Calu3 (cell line): ENCODE measurements around the gene ATP5F1D. TPM values are rescaled to one million over a fixed set of nuclear protein-coding genes. Genes with fewer than 3 reads are reported as not detected.
A peak's percentile ranks its signal among the peaks of the same experiment; 100 is the strongest.

Experiments
- BruUV-seq: library from RNA; stranded (reverse); fragments of 400-500 nt; replicated peaks from 2 replicates; lab custom pipeline; 2021; lab: Mats Ljungman, UMichigan
- CTCF ChIA-PET: fragments of 300-600 bp; sonication (Branson Sonifier 250); formaldehyde crosslinking; loops from one replicate; lab custom pipeline; 2022; ENCODE audit warnings: antibody characterized with exemption; lab: Charles Lee
- DNase-seq: peaks from one replicate; pipeline ENCODE4 v3.0.0; 2022
- H3K27ac Mint-ChIP-seq: one replicate; pipeline ENCODE4 v1.8.0; 2022; ENCODE audit warnings: mixed read lengths; ENCODE audit not compliant: unreplicated experiment
- H3K27me3 Mint-ChIP-seq: one replicate; pipeline ENCODE4 v1.8.0; 2022; ENCODE audit warnings: mixed read lengths; ENCODE audit not compliant: unreplicated experiment
- H3K36me3 Mint-ChIP-seq: one replicate; pipeline ENCODE4 v1.8.0; 2022; ENCODE audit warnings: mild to moderate bottlenecking, moderate library complexity, mixed read lengths; ENCODE audit not compliant: insufficient read depth, unreplicated experiment
- H3K4me1 Mint-ChIP-seq: one replicate; pipeline ENCODE4 v1.8.0; 2022; ENCODE audit warnings: mild to moderate bottlenecking, low read depth, mixed read lengths; ENCODE audit not compliant: unreplicated experiment
- H3K4me3 Mint-ChIP-seq: one replicate; pipeline ENCODE4 v1.8.0; 2022; ENCODE audit warnings: mild to moderate bottlenecking, low read depth, moderate library complexity, mixed read lengths; ENCODE audit not compliant: unreplicated experiment
- H3K9me3 Mint-ChIP-seq: one replicate; pipeline ENCODE4 v1.8.0; 2022; ENCODE audit warnings: low read depth, mixed read lengths; ENCODE audit not compliant: unreplicated experiment
- CTCF ChIP-seq: fragments of 200-600 bp; IDR thresholded peaks from one replicate; pipeline ENCODE4 v1.8.0; 2022; ENCODE audit warnings: antibody characterized with exemption; ENCODE audit not compliant: unreplicated experiment
- intact Hi-C: fragments of 100-400 bp; cut with micrococcal nuclease; formaldehyde crosslinking; loops from one replicate; pipeline ENCODE4 v1.10.0; 2022; ENCODE audit not compliant: unreplicated experiment
- total RNA-seq: library from RNA; stranded (reverse); gene quantifications from 2 replicates; pipeline ENCODE4 v1.2.3, GENCODE V29; 2022

ATP5F1D gene
- total RNA-seq, 1 experiment from 2014 or later = 91.8 TPM

- peak overlapping the region; percentile 52 for H3K27ac Mint-ChIP-seq
- peaks cover 82% of the 10 kb centered on the region for H3K36me3 Mint-ChIP-seq
- CTCF ChIA-PET = interaction anchor here (0.8 kb wide), 1 partner anchor 29 kb away, joined by 4 read pairs; no protein-coding TSS in a partner anchor
Observed at GRCh38 chr19:1273263-1274041, 31.9 kb downstream of the ATP5F1D start.

GRCh38 chr19:1274081-1274851 lies 32.7 kb downstream of the ATP5F1D start:
- CTCF ChIA-PET = no interaction called here
- Mint-ChIP-seq H3K9me3 (no peaks in the 10 kb centered on the region), H3K27ac (peak overlapping the region; percentile 52), H3K36me3 (peaks cover 75% of the 10 kb centered on the region), H3K27me3 (no peaks in the 10 kb centered on the region), H3K4me1 (peaks cover 18% of the 10 kb centered on the region), H3K4me3 (peak overlapping the region; percentile 73)
- no peak for TF ChIP-seq CTCF
- intact Hi-C loops = no loop called here
- DNase-seq = no peak
- no TSS peak for BruUV-seq

More at GRCh38 chr19:1273263-1274041, 31.9 kb downstream of the ATP5F1D start:
- Mint-ChIP-seq H3K4me1 (peaks cover 23% of the 10 kb centered on the region), H3K27me3 (no peaks in the 10 kb centered on the region), H3K9me3 (no peaks in the 10 kb centered on the region), H3K4me3 (peak overlapping the region; percentile 73)
- TSS peak; percentile 50 for BruUV-seq
- no peak for DNase-seq
- no peak for TF ChIP-seq CTCF
- intact Hi-C loops = no loop called here

- peak overlapping the region; percentile 52 for H3K27ac Mint-ChIP-seq
- no peaks in the 10 kb centered on the region for H3K9me3 Mint-ChIP-seq
- no peak for DNase-seq
- H3K4me3 Mint-ChIP-seq = peak overlapping the region; percentile 73
- no peak for TF ChIP-seq CTCF
- CTCF ChIA-PET = interaction anchor here (0.6 to 1.0 kb wide), 2 partner anchors 17 to 30 kb away, joined by 5 to 9 read pairs; no protein-coding TSS in a partner anchor
- no TSS peak for BruUV-seq
- intact Hi-C loops = no loop called here
- H3K4me1 Mint-ChIP-seq = peaks cover 17% of the 10 kb centered on the region
- H3K36me3 Mint-ChIP-seq = peaks cover 77% of the 10 kb centered on the region
- H3K27me3 Mint-ChIP-seq = no peaks in the 10 kb centered on the region
Observed at GRCh38 chr19:1274852-1275259, 33.3 kb downstream of the ATP5F1D start.

- no TSS peak for BruUV-seq
Observed at GRCh38 chr19:1275260-1275975, 33.9 kb downstream of the ATP5F1D start, which contains the start of gene FAM174C. FAM174C (plus strand) TSS chr19:1275530; CDS start chr19:1275550, 20 bp downstream.

More at GRCh38 chr19:1275260-1275975, 33.9 kb downstream of the ATP5F1D start, which contains the start of gene FAM174C:
- H3K4me3 Mint-ChIP-seq = peak within 1 kb of the TSS; percentile 73
- H3K27ac Mint-ChIP-seq = peak within 1 kb of the TSS; percentile 65
- no peaks in the 10 kb centered on the region for H3K9me3 Mint-ChIP-seq
- intact Hi-C loops = no loop called here
- no peak for TF ChIP-seq CTCF
- CTCF ChIA-PET = interaction anchor here (0.6 to 1.0 kb wide), 2 partner anchors 16 to 31 kb away, joined by 5 to 9 read pairs; no protein-coding TSS in a partner anchor
- H3K27me3 Mint-ChIP-seq = no peaks in the 10 kb centered on the region
- H3K4me1 Mint-ChIP-seq = peaks cover 12% of the 10 kb centered on the region
- peak; percentile 90 for DNase-seq
- peaks cover 73% of the 10 kb centered on the region for H3K36me3 Mint-ChIP-seq
